ENCODE measurements around the gene WDR35.

- TF ChIP-seq POLR2AphosphoS5 (IDR thresholded peaks at IDR 0.05; ENCODE audit: low read depth, low read length) (no peak), POLR2A (IDR thresholded peaks at IDR 0.05; ENCODE audit: low read depth, low read length) (no peak), SPI1 (IDR thresholded peaks at IDR 0.05; ENCODE audit: low read depth, low read length) (no peak), TAF1 (IDR thresholded peaks at IDR 0.05; ENCODE audit: low read depth, low read length) (no peak), PAX5 (IDR thresholded peaks at IDR 0.05; ENCODE audit: insufficient read depth, low read length, severe bottlenecking) (no peak)
These were observed 44.3 kb upstream of the WDR35 start for GRCh38 chr2:20034218-20034617.
